ENCODE measurements around the gene OTUD3.

Gene OTUD3

DNA sequence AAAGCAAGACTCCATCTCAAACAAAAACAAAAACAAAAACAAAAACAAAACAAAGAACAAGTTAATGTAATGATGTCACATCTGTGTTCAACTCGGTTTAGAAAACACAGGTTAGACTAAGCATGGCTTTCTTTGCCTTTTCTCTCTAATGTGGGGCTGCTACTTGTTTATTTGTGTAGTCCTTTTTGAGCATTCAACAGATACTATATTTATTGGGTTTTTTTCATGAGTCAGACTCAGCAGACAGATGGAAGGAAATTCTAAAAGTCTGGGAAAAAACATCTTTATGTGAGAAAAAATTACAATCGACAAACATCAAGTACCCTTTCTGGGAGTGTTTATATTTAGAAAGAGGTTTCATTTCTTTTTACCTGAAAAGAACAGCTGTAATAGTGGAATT lies 22.3 kb upstream of the OTUD3 start:
- Histone ChIP-seq H3K27me3 (ENCODE audit: insufficient read depth, low read depth) (no peaks in the 10 kb centered on the region), H3K79me2 (ENCODE audit: insufficient read depth, low read depth) (no peaks in the 10 kb centered on the region), H3K4me2 (no peak overlapping the region), H3K27ac (no peak overlapping the region), H3K36me3 (ENCODE audit: insufficient read depth) (no peaks in the 10 kb centered on the region), H3K4me3 (IDR thresholded peaks at IDR 0.05; ENCODE audit: insufficient read depth, low read depth, low read length) (no peak overlapping the region), H3K4me1 (ENCODE audit: low read depth, poor library complexity, severe bottlenecking) (no peaks in the 10 kb centered on the region), H4K20me1 (ENCODE audit: insufficient read depth) (no peaks in the 10 kb centered on the region), H3K9ac (no peak overlapping the region), H2AFZ (ENCODE audit: low read depth) (no peak overlapping the region)
- TF ChIP-seq, protein P1, sequence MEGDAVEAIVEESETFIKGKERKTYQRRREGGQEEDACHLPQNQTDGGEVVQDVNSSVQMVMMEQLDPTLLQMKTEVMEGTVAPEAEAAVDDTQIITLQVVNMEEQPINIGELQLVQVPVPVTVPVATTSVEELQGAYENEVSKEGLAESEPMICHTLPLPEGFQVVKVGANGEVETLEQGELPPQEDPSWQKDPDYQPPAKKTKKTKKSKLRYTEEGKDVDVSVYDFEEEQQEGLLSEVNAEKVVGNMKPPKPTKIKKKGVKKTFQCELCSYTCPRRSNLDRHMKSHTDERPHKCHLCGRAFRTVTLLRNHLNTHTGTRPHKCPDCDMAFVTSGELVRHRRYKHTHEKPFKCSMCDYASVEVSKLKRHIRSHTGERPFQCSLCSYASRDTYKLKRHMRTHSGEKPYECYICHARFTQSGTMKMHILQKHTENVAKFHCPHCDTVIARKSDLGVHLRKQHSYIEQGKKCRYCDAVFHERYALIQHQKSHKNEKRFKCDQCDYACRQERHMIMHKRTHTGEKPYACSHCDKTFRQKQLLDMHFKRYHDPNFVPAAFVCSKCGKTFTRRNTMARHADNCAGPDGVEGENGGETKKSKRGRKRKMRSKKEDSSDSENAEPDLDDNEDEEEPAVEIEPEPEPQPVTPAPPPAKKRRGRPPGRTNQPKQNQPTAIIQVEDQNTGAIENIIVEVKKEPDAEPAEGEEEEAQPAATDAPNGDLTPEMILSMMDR (conservative IDR thresholded peaks at IDR 0.05; ENCODE audit: low read depth, low read length): no peak

DNA sequence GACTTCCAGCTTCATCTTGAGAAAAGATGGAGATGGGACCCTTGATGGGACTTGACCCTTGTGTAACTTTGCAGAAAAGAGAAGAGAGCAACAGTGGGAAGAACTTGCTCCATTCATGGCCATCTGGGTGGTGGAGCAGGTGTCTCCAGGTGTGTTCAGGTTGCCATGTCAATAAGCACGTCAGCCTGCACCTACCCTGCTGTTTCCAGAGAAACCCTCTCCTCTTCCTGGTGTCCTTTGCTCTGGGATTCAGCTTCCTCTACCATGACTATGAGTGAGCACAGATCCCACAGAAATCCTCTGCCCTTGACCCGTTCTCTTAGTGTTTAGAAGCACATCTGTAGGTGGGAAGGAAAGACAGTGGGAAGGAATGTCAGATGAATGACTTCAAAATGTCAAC lies 21.8 kb upstream of the OTUD3 start:
- no peak overlapping the region for H3K27ac ChIP-seq
- no peak overlapping the region for H3K4me2 ChIP-seq
- H3K79me2 ChIP-seq (ENCODE audit: insufficient read depth, low read depth): no peaks in the 10 kb centered on the region
- H3K4me1 ChIP-seq (ENCODE audit: low read depth, poor library complexity, severe bottlenecking): no peaks in the 10 kb centered on the region
- TF ChIP-seq, protein P1 (conservative IDR thresholded peaks at IDR 0.05; ENCODE audit: low read depth, low read length): no peak
- H3K4me3 ChIP-seq (IDR thresholded peaks at IDR 0.05; ENCODE audit: insufficient read depth, low read depth, low read length): no peak overlapping the region
- H3K36me3 ChIP-seq (ENCODE audit: insufficient read depth): no peaks in the 10 kb centered on the region
- H3K27me3 ChIP-seq (ENCODE audit: insufficient read depth, low read depth): no peaks in the 10 kb centered on the region
- H3K9ac ChIP-seq: no peak overlapping the region
- H2AFZ ChIP-seq (ENCODE audit: low read depth): no peak overlapping the region
- H4K20me1 ChIP-seq (ENCODE audit: insufficient read depth): no peaks in the 10 kb centered on the region

DNA sequence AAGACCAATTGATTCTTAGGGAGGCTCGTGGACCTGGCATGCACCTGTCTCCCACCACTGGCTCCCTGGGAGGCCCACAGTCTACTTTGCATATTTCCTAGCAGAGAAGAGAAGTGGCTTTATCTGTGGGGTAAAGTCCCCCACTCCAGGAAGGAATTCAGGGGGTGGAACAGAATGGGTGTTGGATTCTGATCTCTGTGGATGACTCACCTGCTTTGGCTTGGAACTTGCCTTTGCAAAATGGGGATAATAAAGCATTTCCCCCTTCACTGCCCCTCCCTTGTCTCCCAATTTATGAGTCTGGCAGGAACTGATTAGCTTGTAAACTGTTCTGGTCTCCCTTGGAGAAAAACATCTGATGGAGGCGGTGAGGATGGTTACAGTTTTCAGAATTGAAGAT lies 21.2 kb upstream of the OTUD3 start:
- no peak overlapping the region for H3K9ac ChIP-seq
- H3K79me2 ChIP-seq (ENCODE audit: insufficient read depth, low read depth): no peaks in the 10 kb centered on the region
- no peaks in the 10 kb centered on the region for H3K4me1 ChIP-seq (ENCODE audit: low read depth, poor library complexity, severe bottlenecking)
- H3K4me2 ChIP-seq: no peak overlapping the region
- no peak overlapping the region for H3K27ac ChIP-seq
- H3K36me3 ChIP-seq (ENCODE audit: insufficient read depth): no peaks in the 10 kb centered on the region
- H3K4me3 ChIP-seq (IDR thresholded peaks at IDR 0.05; ENCODE audit: insufficient read depth, low read depth, low read length): no peak overlapping the region
- TF ChIP-seq, protein P1 (conservative IDR thresholded peaks at IDR 0.05; ENCODE audit: low read depth, low read length): no peak
- H4K20me1 ChIP-seq (ENCODE audit: insufficient read depth): no peaks in the 10 kb centered on the region
- H2AFZ ChIP-seq (ENCODE audit: low read depth): no peak overlapping the region
- no peaks in the 10 kb centered on the region for H3K27me3 ChIP-seq (ENCODE audit: insufficient read depth, low read depth)

DNA sequence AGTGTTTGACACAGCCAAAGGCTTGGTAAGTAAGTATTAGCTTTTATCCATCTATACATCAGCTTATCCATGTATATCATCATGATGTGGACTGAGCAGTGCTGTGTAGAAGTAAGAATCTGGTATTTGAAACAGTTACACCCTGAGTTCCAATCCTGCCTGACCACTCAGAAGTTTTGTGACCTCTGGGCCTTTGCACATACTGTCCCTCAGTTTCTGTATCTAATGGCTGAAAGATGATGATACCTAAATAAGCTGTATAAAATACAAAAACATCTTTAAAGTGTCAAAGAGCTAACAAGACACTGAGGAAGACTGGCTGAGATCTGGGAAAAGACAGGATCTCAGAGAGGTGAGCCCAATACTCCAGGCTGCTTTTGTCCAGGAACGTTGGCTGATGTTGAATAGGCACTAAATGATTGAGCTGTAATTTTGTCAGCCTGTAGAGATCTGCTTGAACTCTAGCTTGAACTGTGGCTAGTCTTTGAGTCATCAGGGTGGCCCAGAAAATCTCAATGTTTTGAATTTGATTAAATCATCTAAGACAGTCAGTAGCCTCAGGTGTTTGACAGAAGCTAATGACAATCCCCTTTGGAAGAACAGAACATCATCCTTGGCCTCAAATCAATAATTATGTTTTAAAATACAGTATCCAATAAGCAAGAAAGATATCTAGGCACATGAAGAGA lies 20.2 kb upstream of the OTUD3 start:
- Histone ChIP-seq H3K4me3 (IDR thresholded peaks at IDR 0.05; ENCODE audit: insufficient read depth, low read depth, low read length) (no peak overlapping the region), H3K27me3 (ENCODE audit: insufficient read depth, low read depth) (no peaks in the 10 kb centered on the region), H3K27ac (no peak overlapping the region), H3K9ac (no peak overlapping the region), H2AFZ (ENCODE audit: low read depth) (no peak overlapping the region), H4K20me1 (ENCODE audit: insufficient read depth) (no peaks in the 10 kb centered on the region), H3K4me2 (no peak overlapping the region), H3K4me1 (ENCODE audit: low read depth, poor library complexity, severe bottlenecking) (no peaks in the 10 kb centered on the region), H3K36me3 (ENCODE audit: insufficient read depth) (no peaks in the 10 kb centered on the region), H3K79me2 (ENCODE audit: insufficient read depth, low read depth) (no peaks in the 10 kb centered on the region)
- TF ChIP-seq, protein P1 (conservative IDR thresholded peaks at IDR 0.05; ENCODE audit: low read depth, low read length): no peak

Data from KMS-11 (cell line).